ENCODE data around the gene FOS.

- no peak for TF ChIP-seq CTCF (IDR thresholded peaks at IDR 0.05)
- TF ChIP-seq POLR2A (IDR thresholded peaks at IDR 0.05), result no peak
These were observed 31.9 kb upstream of the FOS start for GRCh38 chr14:75246546-75247285.

Data from sigmoid colon (tissue), 3 donors.